ENCODE results near the gene WDR87. TPM values are rescaled to one million over a fixed set of nuclear protein-coding genes. Genes with fewer than 3 reads are reported as not detected.

Gene WDR87
- total RNA-seq, 1 donor from 2014 or later, result not detected

GRCh38 chr19:37906869-37907734, 708 bp upstream of the WDR87 start, which contains the start of gene SIPA1L3:
TSS of gene SIPA1L3 (plus strand) at chr19:37907208. CDS start at chr19:38081566, 174,358 bp downstream.
- Mint-ChIP-seq H3K4me3 (peak within 1 kb of the TSS; percentile 86), H3K9me3 (no peaks in the 10 kb centered on the region), H3K27me3 (no peaks in the 10 kb centered on the region), H3K27ac (peak within 1 kb of the TSS; percentile 94), H3K36me3 (ENCODE audit: low read depth) (peaks cover 21% of the 10 kb centered on the region), H3K4me1 (peaks cover 61% of the 10 kb centered on the region)
- peak; percentile 89 for DNase-seq
- CTCF ChIA-PET, result interaction anchor here (0.6 to 6.2 kb wide), 19 partner anchors 11 to 327 kb away, joined by 3 to 43 read pairs (median 4); no protein-coding TSS in a partner anchor
- intact Hi-C loops (cut with micrococcal nuclease), result loop anchor here (1.0 to 10.0 kb wide), 10 partner anchors 21 to 1028 kb away; partner anchors contain the start of genes CATSPERG, DPF1, KCNK6 and MRPS12
- no peak for TF ChIP-seq CTCF (IDR thresholded peaks at IDR 0.05)
- peak; percentile 92 for ATAC-seq (ENCODE audit: low read depth)
- POLR2A ChIA-PET, result interaction anchor here (0.5 to 8.0 kb wide), 37 partner anchors 13 to 467 kb away, joined by 3 to 126 read pairs (median 6); partner anchors contain the start of genes PPP1R14A, PSMD8 and ZNF573

- ATAC-seq (ENCODE audit: low read depth), result no peak
- no peak for TF ChIP-seq CTCF (IDR thresholded peaks at IDR 0.05)
- CTCF ChIA-PET, result interaction anchor here (0.6 to 6.2 kb wide), 40 partner anchors 13 to 500 kb away, joined by 3 to 77 read pairs (median 5); partner anchors contain the start of genes CATSPERG and FAM98C
- Mint-ChIP-seq H3K4me1 (peaks cover 28% of the 10 kb centered on the region), H3K4me3 (no peak overlapping the region), H3K27ac (peak overlapping the region; percentile 73), H3K36me3 (ENCODE audit: low read depth) (peaks cover 5% of the 10 kb centered on the region), H3K9me3 (no peaks in the 10 kb centered on the region), H3K27me3 (no peaks in the 10 kb centered on the region)
- POLR2A ChIA-PET, result interaction anchor here (0.6 to 2.8 kb wide), 13 partner anchors 24 to 363 kb away, joined by 3 to 18 read pairs (median 5); no protein-coding TSS in a partner anchor
- no peak for DNase-seq
- intact Hi-C loops (cut with micrococcal nuclease), result loop anchor here (2.0 to 10.0 kb wide), 3 partner anchors 232 to 1032 kb away; partner anchors contain the start of genes MRPS12 and SARS2
Observed at GRCh38 chr19:37903096-37903495, 3.3 kb downstream of the WDR87 start.

- H3K27ac Mint-ChIP-seq, result peak overlapping the region; percentile 73
- TF ChIP-seq CTCF (IDR thresholded peaks at IDR 0.05), result no peak
- ATAC-seq (ENCODE audit: low read depth) (peak; percentile 12), DNase-seq (peak; percentile 63)
- ChIA-PET POLR2A (interaction anchor here (0.6 to 2.8 kb wide), 19 partner anchors 25 to 363 kb away, joined by 3 to 18 read pairs (median 4); partner anchors contain the start of gene SPINT2), CTCF (interaction anchor here (0.6 to 6.2 kb wide), 51 partner anchors 9 to 500 kb away, joined by 3 to 77 read pairs (median 5); partner anchors contain the start of genes CATSPERG and FAM98C)
- H3K4me1 Mint-ChIP-seq, result peaks cover 24% of the 10 kb centered on the region
- peaks cover 4% of the 10 kb centered on the region for H3K36me3 Mint-ChIP-seq (ENCODE audit: low read depth)
- intact Hi-C loops (cut with micrococcal nuclease), result loop anchor here (1.0 to 10.0 kb wide), 7 partner anchors 131 to 1032 kb away; partner anchors contain the start of genes CATSPERG, MRPS12 and SARS2
- H3K4me3 Mint-ChIP-seq, result no peak overlapping the region
- no peaks in the 10 kb centered on the region for H3K9me3 Mint-ChIP-seq
- H3K27me3 Mint-ChIP-seq, result no peaks in the 10 kb centered on the region
Observed at GRCh38 chr19:37902668-37903067, 3.7 kb downstream of the WDR87 start.

- intact Hi-C loops (cut with micrococcal nuclease), result loop anchor here (2.0 to 10.0 kb wide), 4 partner anchors 325 to 1035 kb away; partner anchors contain the start of genes DPF1, FAM98C, MRPS12 and SARS2
- peaks cover 15% of the 10 kb centered on the region for H3K4me1 Mint-ChIP-seq
- POLR2A ChIA-PET, result interaction anchor here (0.6 kb wide), 2 partner anchors 55 to 167 kb away, joined by 6 to 8 read pairs; no protein-coding TSS in a partner anchor
- H3K36me3 Mint-ChIP-seq (ENCODE audit: low read depth), result no peaks in the 10 kb centered on the region
- CTCF ChIA-PET, result interaction anchor here (1.9 to 5.9 kb wide), 4 partner anchors 134 to 244 kb away, joined by 4 to 77 read pairs (median 12); no protein-coding TSS in a partner anchor
- no peak for TF ChIP-seq CTCF (IDR thresholded peaks at IDR 0.05)
- no peaks in the 10 kb centered on the region for H3K9me3 Mint-ChIP-seq
- H3K27ac Mint-ChIP-seq, result peak overlapping the region; percentile 12
- no peak overlapping the region for H3K4me3 Mint-ChIP-seq
- no peaks in the 10 kb centered on the region for H3K27me3 Mint-ChIP-seq
- DNase-seq (no peak), ATAC-seq (ENCODE audit: low read depth) (no peak)
Observed at GRCh38 chr19:37899966-37900365, 6.4 kb downstream of the WDR87 start.
